Stimulated activated CD8-positive, alpha-beta memory T cell treated with anti-CD3 and anti-CD28 coated beads, Interleukin-7, amount 100 ng/mL, for 4 hours (primary cell): ENCODE data around the gene ZNF804A.

Experiments used
- DNase-seq, 2 donors: peaks; one replicate each; pipeline ENCODE4 v3.0.0-alpha.2; 2020; ENCODE audit warnings: low read depth in 2 of 2

ZNF804A gene

GRCh38 chr2:184610891-184611290 lies 12.6 kb downstream of the ZNF804A start:
- no peak for DNase-seq

- no peak for DNase-seq
Observed at GRCh38 chr2:184611361-184612085, 13.2 kb downstream of the ZNF804A start.

GRCh38 chr2:184620367-184620766 lies 22.0 kb downstream of the ZNF804A start:
- no peak for DNase-seq

GRCh38 chr2:184624311-184624710 lies 26.0 kb downstream of the ZNF804A start:
- DNase-seq: no peak

GRCh38 chr2:184628051-184628450 lies 29.7 kb downstream of the ZNF804A start:
- no peak for DNase-seq

GRCh38 chr2:184633726-184634125 lies 35.4 kb downstream of the ZNF804A start:
- no peak for DNase-seq

- no peak for DNase-seq
Observed at GRCh38 chr2:184637781-184638180, 39.5 kb downstream of the ZNF804A start.

GRCh38 chr2:184644685-184645084 lies 46.4 kb downstream of the ZNF804A start:
- DNase-seq: no peak

GRCh38 chr2:184646177-184646576 lies 47.8 kb downstream of the ZNF804A start:
- DNase-seq: no peak

- DNase-seq: no peak
Observed at GRCh38 chr2:184646593-184646992, 48.3 kb downstream of the ZNF804A start.

GRCh38 chr2:184654945-184655344 lies 56.6 kb downstream of the ZNF804A start:
- DNase-seq: no peak

GRCh38 chr2:184677171-184677570 lies 78.8 kb downstream of the ZNF804A start:
- no peak for DNase-seq

GRCh38 chr2:184679219-184680018 lies 81.1 kb downstream of the ZNF804A start:
- no peak for DNase-seq

GRCh38 chr2:184680825-184681224 lies 82.5 kb downstream of the ZNF804A start:
- DNase-seq: no peak

GRCh38 chr2:184681642-184682321 lies 83.5 kb downstream of the ZNF804A start:
- no peak for DNase-seq

GRCh38 chr2:184683911-184684310 lies 85.6 kb downstream of the ZNF804A start:
- DNase-seq: no peak

- DNase-seq: no peak
Observed at GRCh38 chr2:184685999-184686841, 87.9 kb downstream of the ZNF804A start.

GRCh38 chr2:184689638-184690037 lies 91.3 kb downstream of the ZNF804A start:
- no peak for DNase-seq

- no peak for DNase-seq
Observed at GRCh38 chr2:184692141-184692734, 93.9 kb downstream of the ZNF804A start.

- no peak for DNase-seq
Observed at GRCh38 chr2:184696644-184697043, 98.3 kb downstream of the ZNF804A start.

- no peak for DNase-seq
Observed at GRCh38 chr2:184698476-184698875, 100.1 kb downstream of the ZNF804A start.
